HCT116 (cell line): ENCODE data around the gene CYP26B1. TPM values are rescaled to one million over a fixed set of nuclear protein-coding genes. Genes with fewer than 3 reads are reported as not detected.

ENCODE experiments used
- ATAC-seq: fragments of 200-7000 bp; cut with Tn5 transposase; 2 replicates; pipeline ENCODE4 v1.9.1; 2020; ENCODE audit warnings: mild to moderate bottlenecking, moderate library complexity
- BruUV-seq: library from RNA; stranded (reverse); fragments of 400-500 nt; replicated peaks from 2 replicates; lab custom pipeline; 2021; lab: Mats Ljungman, UMichigan
- CTCF ChIA-PET: fragments of 300-600 bp; sonication (Branson Sonifier 250); formaldehyde crosslinking; loops from one replicate; lab custom pipeline; 2021; ENCODE audit warnings: antibody characterized with exemption; lab: Charles Lee
- POLR2A ChIA-PET: fragments of 300-600, 350-600 bp; sonication (Branson Sonifier 250); formaldehyde crosslinking; loops from one replicate; lab custom pipeline; 2021; ENCODE audit warnings: antibody characterized with exemption; lab: Charles Lee
- RAD21 ChIA-PET, 2 experiments: fragments of 300-600 bp; sonication (Branson Sonifier 250); formaldehyde crosslinking; loops; one replicate each; lab custom pipeline; 2023; ENCODE audit warnings: low total read pairs in 2 of 2; ENCODE audit not compliant: uncharacterized antibody in 2 of 2, unreplicated experiment in 2 of 2, low non-redundant PET in 1 of 2; lab: Charles Lee
- DNase-seq: peaks from one replicate; pipeline ENCODE4 v3.0.0-alpha.2; 2010; ENCODE audit warnings: low read depth, low spot score
- H2AFZ ChIP-seq: fragments of 200-600 bp; shearing (Covaris generic), sonication (generic); 2 replicates; pipeline ENCODE4 v1.6.1; 2017; ENCODE audit warnings: low read depth, mixed run types, mixed read lengths, antibody characterized with exemption, low read length; ENCODE audit not compliant: poor library complexity, severe bottlenecking
- H3K27ac ChIP-seq: 2 replicates; pipeline ENCODE4 v1.5.1; 2012; ENCODE audit warnings: low read depth, low read length
- H3K27me3 ChIP-seq: fragments of 200-600 bp; sonication (generic); 2 replicates; pipeline ENCODE4 v1.6.1; 2016; ENCODE audit warnings: mixed run types, low read length, mixed read lengths; ENCODE audit not compliant: insufficient read depth
- H3K36me3 ChIP-seq, 2 experiments: fragments of 200-500 bp in 1 of 2; fragments of 200-600 bp in 1 of 2; sonication (Bioruptor generic) in 1 of 2; sonication (generic) in 1 of 2; 2 replicates each; pipeline versions ENCODE4 v1.5.1 to v1.6.1; 2014 to 2016; ENCODE audit warnings: low read length in 2 of 2, inconsistent platforms in 1 of 2, mixed read lengths in 1 of 2, mixed run types in 1 of 2; ENCODE audit not compliant: insufficient read depth in 2 of 2, control insufficient read depth in 1 of 2
- H3K4me1 ChIP-seq, 2 experiments: fragments of 200-600 bp in 1 of 2; sonication (generic) in 1 of 2; 2 replicates each; pipeline versions ENCODE4 v1.5.1 to v1.6.1; 2012 to 2017; ENCODE audit warnings: low read length in 2 of 2, inconsistent platforms in 1 of 2, mild to moderate bottlenecking in 1 of 2, mixed read lengths in 1 of 2, mixed run types in 1 of 2, moderate library complexity in 1 of 2; ENCODE audit not compliant: insufficient read depth in 2 of 2, control insufficient read depth in 1 of 2
- H3K4me2 ChIP-seq: fragments of 200-600 bp; sonication (generic); 2 replicates; pipeline ENCODE4 v1.6.1; 2017; ENCODE audit warnings: mixed run types, low read length, mixed read lengths
- H3K4me3 ChIP-seq, 2 experiments: fragments of 200-600 bp in 1 of 2; sonication (generic) in 1 of 2; replicated peaks in 1 of 2; 2 replicates each; pipeline ENCODE4 v1.5.1; 2011 to 2016; ENCODE audit warnings: low read length in 2 of 2, control low read depth in 1 of 2, low read depth in 1 of 2, mild to moderate bottlenecking in 1 of 2, mixed read lengths in 1 of 2, mixed run types in 1 of 2
- H3K79me2 ChIP-seq: fragments of 200-600 bp; sonication (generic); 2 replicates; pipeline ENCODE4 v1.6.1; 2017; ENCODE audit warnings: mild to moderate bottlenecking, mixed run types, low read length, moderate library complexity, mixed read lengths; ENCODE audit not compliant: insufficient read depth
- H3K9ac ChIP-seq: fragments of 200-600 bp; sonication (generic); 2 replicates; pipeline ENCODE4 v1.6.1; 2016; ENCODE audit warnings: low read length, mixed read lengths
- H3K9me2 ChIP-seq: fragments of 200-600 bp; sonication (generic), shearing (Covaris generic); 2 replicates; pipeline ENCODE4 v1.6.1; 2017; ENCODE audit warnings: mixed run types, mild to moderate bottlenecking, moderate library complexity; ENCODE audit not compliant: insufficient read depth
- H3K9me3 ChIP-seq, 2 experiments: fragments of 200-500 bp in 1 of 2; fragments of 200-600 bp in 1 of 2; sonication (Bioruptor generic) in 1 of 2; sonication (generic) in 1 of 2; 2 replicates each; pipeline ENCODE4 v1.6.1; 2014 to 2017; ENCODE audit warnings: low read length in 2 of 2, mixed read lengths in 2 of 2, inconsistent platforms in 1 of 2, low read depth in 1 of 2, mild to moderate bottlenecking in 1 of 2, mixed run types in 1 of 2, moderate library complexity in 1 of 2; ENCODE audit not compliant: control insufficient read depth in 1 of 2, insufficient read depth in 1 of 2
- H4K20me1 ChIP-seq: fragments of 200-600 bp; sonication (generic), shearing (Covaris generic); 2 replicates; pipeline ENCODE4 v1.6.1; 2017; ENCODE audit warnings: mixed run types, mild to moderate bottlenecking, moderate library complexity; ENCODE audit not compliant: insufficient read depth
- ATF3 ChIP-seq: IDR thresholded peaks from 2 replicates; pipeline ENCODE4 v1.6.1; 2012
- CEBPB ChIP-seq: IDR thresholded peaks from 2 replicates; pipeline ENCODE4 v1.6.1; 2012; ENCODE audit warnings: low read depth
- CTCF ChIP-seq, 3 experiments: fragments of 200-600 bp in 1 of 3; sonication (generic) in 1 of 3; IDR thresholded peaks in 2 of 3; conservative IDR thresholded peaks in 1 of 3; 2 replicates each; pipeline ENCODE4 v1.5.1; 2012 to 2017; ENCODE audit warnings: low read depth in 2 of 3, low read length in 2 of 3, antibody characterized with exemption in 1 of 3, borderline replicate concordance in 1 of 3, control low read depth in 1 of 3, mild to moderate bottlenecking in 1 of 3, mixed read lengths in 1 of 3, mixed run types in 1 of 3, moderate library complexity in 1 of 3; ENCODE audit not compliant: insufficient read depth in 1 of 3
- EZH2 ChIP-seq: fragments of 200-600 bp; sonication (generic); IDR thresholded peaks from 2 replicates; pipeline ENCODE4 v1.6.1; 2017; ENCODE audit warnings: antibody characterized with exemption, mixed run types
- EZH2phosphoT487 ChIP-seq: fragments of 200-600 bp; IDR thresholded peaks from 2 replicates; pipeline ENCODE4 v1.6.1; 2018; ENCODE audit warnings: antibody characterized with exemption, borderline replicate concordance
- MAX ChIP-seq: IDR thresholded peaks from 2 replicates; pipeline ENCODE4 v1.6.1; 2012
- RAD21 ChIP-seq: IDR thresholded peaks from 2 replicates; pipeline ENCODE4 v1.6.1; 2012; ENCODE audit warnings: low read depth, mild to moderate bottlenecking
- SP1 ChIP-seq: IDR thresholded peaks from 2 replicates; pipeline ENCODE4 v1.6.1; 2012; ENCODE audit warnings: low read depth
- SRF ChIP-seq: IDR thresholded peaks from 2 replicates; pipeline ENCODE4 v1.6.1; 2012; ENCODE audit warnings: low read depth
- TCF7L2 ChIP-seq: IDR thresholded peaks from 2 replicates; pipeline ENCODE4 v1.7.0; 2011; ENCODE audit warnings: borderline replicate concordance, inconsistent platforms; ENCODE audit not compliant: insufficient read depth, insufficient read length; ENCODE audit errors: extremely low read depth
- ZBTB33 ChIP-seq: IDR thresholded peaks from 2 replicates; pipeline ENCODE4 v1.6.1; 2011; ENCODE audit warnings: mild to moderate bottlenecking, low read length, moderate library complexity; ENCODE audit not compliant: insufficient replicate concordance; ENCODE audit errors: extremely low read depth
- ZFX ChIP-seq: fragments of 450-650 bp; IDR thresholded peaks from 2 replicates; pipeline ENCODE4 v1.6.1; 2017
- ZNF274 ChIP-seq: fragments of 200-500 bp; sonication (Bioruptor generic); IDR thresholded peaks from 2 replicates; pipeline ENCODE4 v1.6.1; 2014; ENCODE audit warnings: mild to moderate bottlenecking, low read depth, low read length, inconsistent platforms
- intact Hi-C: fragments of 100-400 bp; cut with micrococcal nuclease; formaldehyde crosslinking; loops from 2 replicates; pipeline ENCODE4 v1.10.0; 2022
- total RNA-seq: library from RNA; stranded (reverse); gene quantifications from one replicate; pipeline ENCODE4 v1.2.1, GENCODE V29; 2021; ENCODE audit not compliant: unreplicated experiment

Gene CYP26B1
- total RNA-seq, 1 experiment from 2014 or later, result 21.1 TPM

- ChIA-PET CTCF (no interaction called here), POLR2A (no interaction called here), RAD21 (no interaction called here)
- no peak overlapping the region for H3K9ac ChIP-seq
- BruUV-seq, result no TSS peak
- ATAC-seq (no peak), DNase-seq (no peak)
- H3K27ac ChIP-seq, result no peak overlapping the region
- no peaks in the 10 kb centered on the region for H3K36me3 ChIP-seq
- H3K9me3 ChIP-seq, result no peaks in the 10 kb centered on the region
- intact Hi-C loops, result no loop called here
- H3K4me1 ChIP-seq, result no peaks in the 10 kb centered on the region
- no peaks in the 10 kb centered on the region for H3K79me2 ChIP-seq
- no peak overlapping the region for H3K4me3 ChIP-seq
- TF ChIP-seq MAX (no peak), ZFX (no peak), CEBPB (no peak), EZH2phosphoT487 (no peak), CTCF (IDR thresholded peaks at IDR 0.05 in 2 of 3, conservative IDR thresholded peaks at IDR 0.05 in 1 of 3; ENCODE audit: borderline replicate concordance in 1 of 3, insufficient read depth in 1 of 3, low read depth in 2 of 3, low read length in 2 of 3) (no peak), SP1 (no peak), ATF3 (no peak), ZBTB33 (no peak), RAD21 (no peak), SRF (no peak), EZH2 (no peak), ZNF274 (no peak), TCF7L2 (no peak)
- H3K9me2 ChIP-seq, result no peaks in the 10 kb centered on the region
- no peaks in the 10 kb centered on the region for H4K20me1 ChIP-seq
- H3K4me2 ChIP-seq, result no peak overlapping the region
- H2AFZ ChIP-seq, result no peak overlapping the region
- no peaks in the 10 kb centered on the region for H3K27me3 ChIP-seq
Measured at GRCh38 chr2:72081451-72081850, 66.2 kb downstream of the CYP26B1 start.
